ENCODE data around the gene RAP1GAP2.

DNA sequence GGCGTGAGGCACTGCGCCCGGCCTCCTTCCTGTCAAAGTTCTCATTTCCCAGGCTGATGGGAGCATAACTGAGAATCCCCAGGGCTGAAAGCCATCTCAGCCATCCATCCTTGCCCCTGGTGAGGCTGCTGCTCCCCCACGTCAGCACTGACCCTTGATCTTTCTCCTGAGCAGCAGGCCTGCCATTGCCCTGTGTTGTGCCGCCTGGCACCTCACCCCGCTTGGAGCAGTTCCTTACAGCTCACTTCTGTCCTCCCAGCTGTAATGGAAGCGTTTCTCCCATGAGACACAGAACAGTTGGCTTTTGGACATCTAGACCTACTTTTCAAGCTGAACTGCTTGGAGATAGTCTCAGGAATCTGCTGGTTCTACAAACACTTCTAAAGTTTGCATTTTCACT, 215.7 kb downstream of the RAP1GAP2 start:
- TF ChIP-seq, protein P1, sequence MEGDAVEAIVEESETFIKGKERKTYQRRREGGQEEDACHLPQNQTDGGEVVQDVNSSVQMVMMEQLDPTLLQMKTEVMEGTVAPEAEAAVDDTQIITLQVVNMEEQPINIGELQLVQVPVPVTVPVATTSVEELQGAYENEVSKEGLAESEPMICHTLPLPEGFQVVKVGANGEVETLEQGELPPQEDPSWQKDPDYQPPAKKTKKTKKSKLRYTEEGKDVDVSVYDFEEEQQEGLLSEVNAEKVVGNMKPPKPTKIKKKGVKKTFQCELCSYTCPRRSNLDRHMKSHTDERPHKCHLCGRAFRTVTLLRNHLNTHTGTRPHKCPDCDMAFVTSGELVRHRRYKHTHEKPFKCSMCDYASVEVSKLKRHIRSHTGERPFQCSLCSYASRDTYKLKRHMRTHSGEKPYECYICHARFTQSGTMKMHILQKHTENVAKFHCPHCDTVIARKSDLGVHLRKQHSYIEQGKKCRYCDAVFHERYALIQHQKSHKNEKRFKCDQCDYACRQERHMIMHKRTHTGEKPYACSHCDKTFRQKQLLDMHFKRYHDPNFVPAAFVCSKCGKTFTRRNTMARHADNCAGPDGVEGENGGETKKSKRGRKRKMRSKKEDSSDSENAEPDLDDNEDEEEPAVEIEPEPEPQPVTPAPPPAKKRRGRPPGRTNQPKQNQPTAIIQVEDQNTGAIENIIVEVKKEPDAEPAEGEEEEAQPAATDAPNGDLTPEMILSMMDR (IDR thresholded peaks at IDR 0.05), result no peak
- TF ChIP-seq EZH2 (IDR thresholded peaks at IDR 0.05), result no peak
- TF ChIP-seq EZH2phosphoT487 (IDR thresholded peaks at IDR 0.05), result no peak

All from neural progenitor cell (in vitro differentiated cells).